Measurements from ENCODE around the gene YWHAQ. TPM values are rescaled to one million over a fixed set of nuclear protein-coding genes. Genes with fewer than 3 reads are reported as not detected.

YWHAQ gene
- total RNA-seq, 2 experiments from 2014 or later: 95.8 to 101 TPM

GRCh38 chr2:9638532-9638931 is 7.7 kb upstream of the YWHAQ start:
- Mint-ChIP-seq H3K4me1 (ENCODE audit: low read depth) (peaks cover 6% of the 10 kb centered on the region), H3K27me3 (no peaks in the 10 kb centered on the region), H3K9me3 (no peaks in the 10 kb centered on the region), H3K27ac (no peak overlapping the region), H3K36me3 (ENCODE audit: low read depth) (no peaks in the 10 kb centered on the region), H3K4me3 (no peak overlapping the region)
- no peak for TF ChIP-seq CTCF (IDR thresholded peaks at IDR 0.05)
- POLR2A ChIA-PET: interaction anchor here (1.4 kb wide), 1 partner anchor 8 kb away, joined by 3 read pairs; no protein-coding TSS in a partner anchor
- Histone ChIP-seq H3K27me3 (ENCODE audit: control insufficient read depth in 1 of 2, insufficient read depth in 2 of 2, low read length in 2 of 2) (no peaks in the 10 kb centered on the region), H3K27ac (ENCODE audit: low read depth in 1 of 2, low read length in 2 of 2) (no peak overlapping the region), H3K4me1 (ENCODE audit: insufficient read depth, low read length) (peaks cover 7% of the 10 kb centered on the region), H3K36me3 (ENCODE audit: insufficient read depth, low read length) (no peaks in the 10 kb centered on the region), H3K9me3 (ENCODE audit: control insufficient read depth in 1 of 2, insufficient read depth in 1 of 2, low read length in 2 of 2) (no peaks in the 10 kb centered on the region), H3K4me3 (ENCODE audit: low read length) (no peak overlapping the region)
- CTCF ChIA-PET: interaction anchor here (0.9 kb wide), 1 partner anchor 58 kb away, joined by 3 read pairs; no protein-coding TSS in a partner anchor
- ATAC-seq (ENCODE audit: poor library complexity): no peak
- DNase-seq: no peak
- intact Hi-C loops (cut with DNase I, micrococcal nuclease): loop anchor here (10.0 kb wide), 2 partner anchors 164 to 406 kb away; partner anchors contain the start of genes IAH1 (in 1 of the 2) and KLF11 (in 1 of the 2)

- Histone ChIP-seq H3K27ac (ENCODE audit: low read depth in 1 of 2, low read length in 2 of 2) (no peak overlapping the region), H3K36me3 (ENCODE audit: insufficient read depth, low read length) (no peaks in the 10 kb centered on the region), H3K9me3 (ENCODE audit: control insufficient read depth in 1 of 2, insufficient read depth in 1 of 2, low read length in 2 of 2) (no peaks in the 10 kb centered on the region), H3K4me1 (ENCODE audit: insufficient read depth, low read length) (peaks cover 7% of the 10 kb centered on the region), H3K4me3 (ENCODE audit: low read length) (no peak overlapping the region), H3K27me3 (ENCODE audit: control insufficient read depth in 1 of 2, insufficient read depth in 2 of 2, low read length in 2 of 2) (no peaks in the 10 kb centered on the region)
- H3K4me3 Mint-ChIP-seq: no peak overlapping the region
- POLR2A ChIA-PET: interaction anchor here (1.3 kb wide), 1 partner anchor 19 kb away, joined by 3 read pairs; no protein-coding TSS in a partner anchor
- ATAC-seq (ENCODE audit: poor library complexity): no peak
- H3K9me3 Mint-ChIP-seq: no peaks in the 10 kb centered on the region
- intact Hi-C loops (cut with DNase I, micrococcal nuclease): loop anchor here (10.0 kb wide), 2 partner anchors 163 to 407 kb away; partner anchors contain the start of genes IAH1 (in 1 of the 2) and KLF11 (in 1 of the 2)
- no peak overlapping the region for H3K27ac Mint-ChIP-seq
- no peak for DNase-seq
- peaks cover 6% of the 10 kb centered on the region for H3K4me1 Mint-ChIP-seq (ENCODE audit: low read depth)
- no peaks in the 10 kb centered on the region for H3K36me3 Mint-ChIP-seq (ENCODE audit: low read depth)
- TF ChIP-seq CTCF (IDR thresholded peaks at IDR 0.05): no peak
- no peaks in the 10 kb centered on the region for H3K27me3 Mint-ChIP-seq
- CTCF ChIA-PET: no interaction called here
Measured at GRCh38 chr2:9637330-9637729, 6.5 kb upstream of the YWHAQ start.

GRCh38 chr2:9634133-9634532 is 3.3 kb upstream of the YWHAQ start:
- Histone ChIP-seq H3K36me3 (ENCODE audit: insufficient read depth, low read length) (no peaks in the 10 kb centered on the region), H3K4me1 (ENCODE audit: insufficient read depth, low read length) (peaks cover 17% of the 10 kb centered on the region), H3K9me3 (ENCODE audit: control insufficient read depth in 1 of 2, insufficient read depth in 1 of 2, low read length in 2 of 2) (no peaks in the 10 kb centered on the region), H3K4me3 (ENCODE audit: low read length) (no peak overlapping the region), H3K27me3 (ENCODE audit: control insufficient read depth in 1 of 2, insufficient read depth in 2 of 2, low read length in 2 of 2) (no peaks in the 10 kb centered on the region), H3K27ac (ENCODE audit: low read depth in 1 of 2, low read length in 2 of 2) (no peak overlapping the region)
- POLR2A ChIA-PET: no interaction called here
- TF ChIP-seq CTCF (IDR thresholded peaks at IDR 0.05): no peak
- H3K27ac Mint-ChIP-seq: peak overlapping the region; percentile 96
- no peaks in the 10 kb centered on the region for H3K9me3 Mint-ChIP-seq
- peak overlapping the region; percentile 56 for H3K4me3 Mint-ChIP-seq
- DNase-seq (no peak), ATAC-seq (ENCODE audit: poor library complexity) (no peak)
- intact Hi-C loops (cut with DNase I, micrococcal nuclease): loop anchor here (5.0 to 10.0 kb wide), 5 partner anchors 103 to 411 kb away; partner anchors contain the start of genes GRHL1 (in 1 of the 2), IAH1 (in 1 of the 2) and KLF11 (in 1 of the 2)
- peaks cover 15% of the 10 kb centered on the region for H3K36me3 Mint-ChIP-seq (ENCODE audit: low read depth)
- H3K27me3 Mint-ChIP-seq: no peaks in the 10 kb centered on the region
- CTCF ChIA-PET: no interaction called here
- peaks cover 24% of the 10 kb centered on the region for H3K4me1 Mint-ChIP-seq (ENCODE audit: low read depth)
